ENCODE results near the gene NME2. TPM values are rescaled to one million over a fixed set of nuclear protein-coding genes. Genes with fewer than 3 reads are reported as not detected.

Gene NME2
- total RNA-seq, 1 experiment from 2014 or later = 734 TPM

DNA sequence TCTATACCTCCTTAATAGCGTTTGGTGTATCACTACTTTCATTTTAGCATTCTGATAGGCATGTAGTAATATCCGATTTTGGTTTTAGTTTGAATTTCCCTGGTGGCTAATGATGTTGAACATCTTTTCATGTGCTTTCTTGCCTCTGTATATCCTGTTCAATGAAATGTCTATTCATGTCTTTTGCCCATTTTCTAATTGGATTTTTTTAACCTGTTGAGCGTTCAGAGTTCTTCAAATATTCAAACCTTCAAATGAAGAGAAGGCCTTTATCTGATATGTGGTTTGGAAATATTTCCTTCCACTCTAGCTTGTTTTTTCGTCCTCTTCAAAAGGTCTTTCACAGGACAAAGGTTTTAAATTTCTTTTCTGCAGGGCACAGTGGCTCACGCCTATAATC is 15.3 kb upstream of the NME2 start:
- BruUV-seq (replicated peaks) = TSS peak; percentile 37
- Mint-ChIP-seq H3K4me3 (ENCODE audit: unreplicated experiment) (no peak overlapping the region), H3K4me1 (ENCODE audit: low read depth, unreplicated experiment) (peaks cover 17% of the 10 kb centered on the region), H3K36me3 (ENCODE audit: insufficient read depth, unreplicated experiment) (peaks cover 7% of the 10 kb centered on the region), H3K27ac (ENCODE audit: unreplicated experiment) (no peak overlapping the region), H3K9me3 (ENCODE audit: unreplicated experiment) (no peaks in the 10 kb centered on the region), H3K27me3 (ENCODE audit: insufficient read depth, unreplicated experiment) (no peaks in the 10 kb centered on the region)
- TF ChIP-seq, protein P1, sequence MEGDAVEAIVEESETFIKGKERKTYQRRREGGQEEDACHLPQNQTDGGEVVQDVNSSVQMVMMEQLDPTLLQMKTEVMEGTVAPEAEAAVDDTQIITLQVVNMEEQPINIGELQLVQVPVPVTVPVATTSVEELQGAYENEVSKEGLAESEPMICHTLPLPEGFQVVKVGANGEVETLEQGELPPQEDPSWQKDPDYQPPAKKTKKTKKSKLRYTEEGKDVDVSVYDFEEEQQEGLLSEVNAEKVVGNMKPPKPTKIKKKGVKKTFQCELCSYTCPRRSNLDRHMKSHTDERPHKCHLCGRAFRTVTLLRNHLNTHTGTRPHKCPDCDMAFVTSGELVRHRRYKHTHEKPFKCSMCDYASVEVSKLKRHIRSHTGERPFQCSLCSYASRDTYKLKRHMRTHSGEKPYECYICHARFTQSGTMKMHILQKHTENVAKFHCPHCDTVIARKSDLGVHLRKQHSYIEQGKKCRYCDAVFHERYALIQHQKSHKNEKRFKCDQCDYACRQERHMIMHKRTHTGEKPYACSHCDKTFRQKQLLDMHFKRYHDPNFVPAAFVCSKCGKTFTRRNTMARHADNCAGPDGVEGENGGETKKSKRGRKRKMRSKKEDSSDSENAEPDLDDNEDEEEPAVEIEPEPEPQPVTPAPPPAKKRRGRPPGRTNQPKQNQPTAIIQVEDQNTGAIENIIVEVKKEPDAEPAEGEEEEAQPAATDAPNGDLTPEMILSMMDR (IDR thresholded peaks at IDR 0.05; ENCODE audit: insufficient read depth in 1 of 2, low read depth in 1 of 2, low read length in 1 of 2, severe bottlenecking in 1 of 2, unreplicated experiment in 1 of 2) = no peak
- no peaks in the 10 kb centered on the region for H3K36me3 ChIP-seq (ENCODE audit: control insufficient read depth, insufficient read depth, low read length)
- ChIA-PET CTCF (interaction anchor here (0.7 kb wide), 1 partner anchor 146 kb away, joined by 3 read pairs; no protein-coding TSS in a partner anchor), POLR2A (no interaction called here)
- no peaks in the 10 kb centered on the region for H3K9me3 ChIP-seq
- intact Hi-C loops (cut with micrococcal nuclease; ENCODE audit: unreplicated experiment) = loop anchor here (5.0 kb wide), 1 partner anchor 284 kb away; the partner anchor contains the start of gene TOB1
- no peaks in the 10 kb centered on the region for H3K27me3 ChIP-seq (replicated peaks; ENCODE audit: control insufficient read depth, insufficient read depth, low read length)
- no peak overlapping the region for H3K4me3 ChIP-seq (ENCODE audit: low read depth, low read length)
- H3K4me1 ChIP-seq = peaks cover 9% of the 10 kb centered on the region
- no peak for DNase-seq

GRCh38 chr17:51152766-51153209 is 13.4 kb upstream of the NME2 start:
- H3K36me3 ChIP-seq (ENCODE audit: control insufficient read depth, insufficient read depth, low read length) = no peaks in the 10 kb centered on the region
- no peaks in the 10 kb centered on the region for H3K9me3 ChIP-seq
- TF ChIP-seq, protein P1 (IDR thresholded peaks at IDR 0.05; ENCODE audit: insufficient read depth in 1 of 2, low read depth in 1 of 2, low read length in 1 of 2, severe bottlenecking in 1 of 2, unreplicated experiment in 1 of 2) = no peak
- BruUV-seq (replicated peaks) = TSS peak; percentile 57
- CTCF ChIA-PET = interaction anchor here (0.6 to 2.3 kb wide), 13 partner anchors 10 to 300 kb away, joined by 3 to 20 read pairs (median 5); partner anchors contain the start of genes NME2 and SPAG9
- Mint-ChIP-seq H3K27me3 (ENCODE audit: insufficient read depth, unreplicated experiment) (no peaks in the 10 kb centered on the region), H3K36me3 (ENCODE audit: insufficient read depth, unreplicated experiment) (peaks cover 25% of the 10 kb centered on the region), H3K27ac (ENCODE audit: unreplicated experiment) (no peak overlapping the region), H3K9me3 (ENCODE audit: unreplicated experiment) (no peaks in the 10 kb centered on the region), H3K4me1 (ENCODE audit: low read depth, unreplicated experiment) (peaks cover under 1% of the 10 kb centered on the region), H3K4me3 (ENCODE audit: unreplicated experiment) (no peak overlapping the region)
- intact Hi-C loops (cut with micrococcal nuclease; ENCODE audit: unreplicated experiment) = loop anchor here (1.0 to 5.0 kb wide), 6 partner anchors 26 to 285 kb away; partner anchors contain the start of gene TOB1
- peaks cover 9% of the 10 kb centered on the region for H3K4me1 ChIP-seq
- peak overlapping the region; percentile 36 for H3K4me3 ChIP-seq (ENCODE audit: low read depth, low read length)
- DNase-seq = peak in 1 of 2 experiments; percentile 32
- POLR2A ChIA-PET = interaction anchor here (0.5 to 2.5 kb wide), 6 partner anchors 9 to 108 kb away, joined by 3 to 42 read pairs (median 3); partner anchors contain the start of genes NME2 and SPAG9
- H3K27me3 ChIP-seq (replicated peaks; ENCODE audit: control insufficient read depth, insufficient read depth, low read length) = no peaks in the 10 kb centered on the region

- no peaks in the 10 kb centered on the region for H3K27me3 Mint-ChIP-seq (ENCODE audit: insufficient read depth, unreplicated experiment)
- H3K4me1 ChIP-seq = peaks cover 9% of the 10 kb centered on the region
- H3K36me3 Mint-ChIP-seq (ENCODE audit: insufficient read depth, unreplicated experiment) = peaks cover 29% of the 10 kb centered on the region
- H3K9me3 Mint-ChIP-seq (ENCODE audit: unreplicated experiment) = no peaks in the 10 kb centered on the region
- no peaks in the 10 kb centered on the region for H3K4me1 Mint-ChIP-seq (ENCODE audit: low read depth, unreplicated experiment)
- no peaks in the 10 kb centered on the region; the same call in 1 of the 2 replicates for H3K36me3 ChIP-seq (ENCODE audit: control insufficient read depth, insufficient read depth, low read length)
- peak; percentile 98 to 99 for DNase-seq
- ChIA-PET CTCF (interaction anchor here (0.6 to 2.3 kb wide), 21 partner anchors 9 to 301 kb away, joined by 3 to 20 read pairs (median 5); partner anchors contain the start of genes NME2 and SPAG9), POLR2A (interaction anchor here (0.7 to 2.5 kb wide), 5 partner anchors 8 to 109 kb away, joined by 3 to 42 read pairs (median 3); partner anchors contain the start of genes NME2 and SPAG9)
- H3K9me3 ChIP-seq = no peaks in the 10 kb centered on the region
- H3K27me3 ChIP-seq (replicated peaks; ENCODE audit: control insufficient read depth, insufficient read depth, low read length) = no peaks in the 10 kb centered on the region
- no peak within 1 kb of the TSS for H3K4me3 Mint-ChIP-seq (ENCODE audit: unreplicated experiment)
- TSS peak; percentile 54 for BruUV-seq (replicated peaks)
- H3K4me3 ChIP-seq (ENCODE audit: low read depth, low read length) = peak within 1 kb of the TSS; percentile 69
- intact Hi-C loops (cut with micrococcal nuclease; ENCODE audit: unreplicated experiment) = loop anchor here (1.0 to 5.0 kb wide), 6 partner anchors 27 to 286 kb away; partner anchors contain the start of gene TOB1
- no peak within 1 kb of the TSS for H3K27ac Mint-ChIP-seq (ENCODE audit: unreplicated experiment)
- TF ChIP-seq, protein P1 (IDR thresholded peaks at IDR 0.05; ENCODE audit: insufficient read depth in 1 of 2, low read depth in 1 of 2, low read length in 1 of 2, severe bottlenecking in 1 of 2, unreplicated experiment in 1 of 2) = peak; percentile 65 to 89
Observed at GRCh38 chr17:51153210-51154072, 12.8 kb upstream of the NME2 start, which contains the start of gene NME1. Gene NME1 (plus strand): TSS chr17:51153559. CDS start chr17:51155655, 2,096 bp downstream.

Data from Caco-2 (cell line).